ENCODE measurements around the gene PDCD2. TPM values are rescaled to one million over a fixed set of nuclear protein-coding genes. Genes with fewer than 3 reads are reported as not detected.

The PDCD2 gene
- total and polyA plus RNA-seq, 9 of the 15 experiments (the other 6 are each of a cell fraction or from before 2014, with no cell fraction given), result 67.3 to 430 (median 318) TPM

GRCh38 chr6:170554796-170555137, 29.7 kb downstream of the PDCD2 start (continued):
- peak; percentile 93; the same call in 1 of the 2 replicates for TF ChIP-seq ZBTB49 (CRISPR knock-in tag; IDR thresholded peaks at IDR 0.05; ENCODE audit: borderline replicate concordance)

- H4K20me1 ChIP-seq (replicated peaks; ENCODE audit: control insufficient read depth, insufficient read depth, low read length), result peaks cover 35% of the 10 kb centered on the region
- H3K9ac ChIP-seq (ENCODE audit: insufficient read depth in 1 of 2, low read depth in 2 of 2, low read length in 2 of 2), result peak within 1 kb of the TSS; percentile 94 to 99
- H3K9me3 ChIP-seq (replicated peaks; ENCODE audit: control insufficient read depth, insufficient read depth, low read depth, low read length), result no peaks in the 10 kb centered on the region
- peak within 1 kb of the TSS; percentile 100 for H3K4me2 ChIP-seq (ENCODE audit: insufficient read depth, low read length)
- DNase-seq (ENCODE audit: extremely low read depth in 1 of 4, low spot score in 3 of 4), result peak; percentile 92 to 100 (median 95)
- H3K9me1 ChIP-seq (ENCODE audit: control insufficient read depth, insufficient read depth, low read length), result no peaks in the 10 kb centered on the region
- intact Hi-C loops (cut with micrococcal nuclease), result loop anchor here (2.0 kb wide), 1 partner anchor 31 kb away; the partner anchor contains the start of gene PDCD2
- peak; percentile 93 for ATAC-seq
- peak within 1 kb of the TSS; percentile 90 for H3K27ac ChIP-seq (ENCODE audit: extremely low read depth, low read depth, low read length)
- CTCF ChIA-PET (ENCODE audit: low intra/inter-chr PET ratio), result no interaction called here
- H2AFZ ChIP-seq (ENCODE audit: low read depth, low read length), result peak within 1 kb of the TSS; percentile 97
- peaks cover 91% of the 10 kb centered on the region for H3K79me2 ChIP-seq (ENCODE audit: control insufficient read depth, insufficient read depth, low read length)
- peaks cover 3 to 24% of the 10 kb centered on the region in 2 experiments; a peak in 4 of 5 replicates for H3K4me1 ChIP-seq (replicated peaks in 1 of 2; ENCODE audit: control insufficient read depth in 2 of 2, insufficient read depth in 2 of 2, low read length in 2 of 2)
- FAIRE-seq, result peak; percentile 96
- BruUV-seq (replicated peaks), result TSS peak; percentile 62
- H3K36me3 ChIP-seq (ENCODE audit: control insufficient read depth, insufficient read depth, low read length), result peaks cover 52% of the 10 kb centered on the region
- no peaks in the 10 kb centered on the region for H3K27me3 ChIP-seq (ENCODE audit: control insufficient read depth in 2 of 2, insufficient read depth in 2 of 2, low read length in 2 of 2)
- in situ Hi-C loops (cut with MboI), result no loop called here
- under 1% methylated on average over 51 of the region's 51 CpGs for WGBS (ENCODE audit: insufficient coverage, low coverage, missing lambda C conversion rate)
- POLR2A ChIA-PET, result interaction anchor here (0.6 to 2.4 kb wide), 10 partner anchors 9 to 945 kb away, joined by 3 to 8 read pairs (median 4); partner anchors contain the start of gene PDCD2
- H3K4me3 ChIP-seq, result peak within 1 kb of the TSS; percentile 69
- TF ChIP-seq PHB (CRISPR knock-in tag; IDR thresholded peaks at IDR 0.05) (no peak), POLR3A (IDR thresholded peaks at IDR 0.05; ENCODE audit: borderline replicate concordance, extremely low read depth, insufficient read depth, insufficient read length) (no peak), NCOA1 (IDR thresholded peaks at IDR 0.05; ENCODE audit: low read depth) (peak; percentile 60), ZNF740 (CRISPR knock-in tag; IDR thresholded peaks at IDR 0.05) (no peak), ZNF740 (tag; IDR thresholded peaks at IDR 0.05) (no peak), L3MBTL2 (IDR thresholded peaks at IDR 0.05) (peak; percentile 72), TAF9B (IDR thresholded peaks at IDR 0.05; ENCODE audit: partially characterized antibody) (peak; percentile 56), CEBPZ (IDR thresholded peaks at IDR 0.05; ENCODE audit: borderline replicate concordance, low read depth, low read length) (0 out of 2 replicates have a peak, but pooled peaks have one; percentile 53), RAD51 (IDR thresholded peaks at IDR 0.05; ENCODE audit: borderline replicate concordance, low read depth) (0 out of 2 replicates have a peak, but pooled peaks have one; percentile 5)
Observed at GRCh38 chr6:170554013-170554795, 30.2 kb downstream of the PDCD2 start, which contains the start of gene TBP. Gene TBP, plus strand, starts transcription at chr6:170554369. Its CDS starts 2,661 bp downstream, at chr6:170557030.

All from K562 (cell line).